Neutrophil (primary cell): ENCODE results near the gene EXT2.

Source experiments
- H3K27ac ChIP-seq: fragments of 200-600 bp; sonication (generic); 2 replicates; pipeline ENCODE4 v1.5.1; 2016; ENCODE audit warnings: mild to moderate bottlenecking, moderate library complexity
- H3K27me3 ChIP-seq: fragments of 200-600 bp; sonication (generic); 2 replicates; pipeline ENCODE4 v1.6.0; 2016; ENCODE audit warnings: mild to moderate bottlenecking
- H3K36me3 ChIP-seq: fragments of 200-600 bp; sonication (generic); 2 replicates; pipeline ENCODE4 v1.5.1; 2017
- H3K4me1 ChIP-seq, 2 experiments: fragments of 200-600 bp in 1 of 2; sonication (generic) in 1 of 2; 1 replicate in 1 of 2; 2 replicates in 1 of 2; pipeline versions ENCODE4 v1.5.1 to v1.6.1; 2013 to 2016; ENCODE audit warnings: low read depth in 1 of 2, low read length in 1 of 2, mild to moderate bottlenecking in 1 of 2, moderate library complexity in 1 of 2; ENCODE audit not compliant: control insufficient read depth in 1 of 2, insufficient read depth in 1 of 2
- H3K4me3 ChIP-seq, 2 experiments: fragments of 200-600 bp in 1 of 2; sonication (generic) in 1 of 2; 1 replicate in 1 of 2; 2 replicates in 1 of 2; pipeline ENCODE4 v1.5.1; 2013 to 2016; ENCODE audit warnings: low read depth in 1 of 2, low read length in 1 of 2, mild to moderate bottlenecking in 1 of 2, moderate library complexity in 1 of 2
- H3K9me3 ChIP-seq: fragments of 200-600 bp; sonication (generic); 2 replicates; pipeline ENCODE4 v1.5.1; 2016
- TF ChIP-seq, protein P1 (sequence below): fragments of 200-600 bp; sonication (generic); IDR thresholded peaks from 2 replicates; pipeline ENCODE4 v1.5.1; 2016; ENCODE audit warnings: antibody characterized with exemption

EXT2 gene

DNA sequence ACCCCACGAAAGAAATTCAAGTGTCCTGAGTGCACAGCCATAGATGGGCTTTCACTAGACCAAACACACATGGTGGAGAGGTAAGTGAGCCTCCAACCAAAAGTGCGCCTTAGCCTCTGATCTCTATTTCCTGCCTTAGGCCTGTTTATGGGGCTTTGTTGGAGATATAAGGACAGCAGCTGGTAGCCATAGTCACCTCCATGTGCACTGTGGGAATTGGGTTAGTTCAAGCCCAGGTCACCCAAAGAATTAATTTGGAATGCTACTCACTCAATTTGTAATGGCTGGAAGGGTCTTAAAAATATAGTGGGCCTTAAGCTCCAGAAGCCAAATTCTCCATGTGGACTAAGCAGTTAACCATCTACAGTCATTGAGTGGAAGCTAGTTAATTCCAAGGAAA, 140.8 kb downstream of the EXT2 start:
- peaks cover 10% of the 10 kb centered on the region for H3K36me3 ChIP-seq
- no peaks in the 10 kb centered on the region for H3K4me1 ChIP-seq
- H3K9me3 ChIP-seq, result no peaks in the 10 kb centered on the region
- no peak overlapping the region for H3K4me3 ChIP-seq
- TF ChIP-seq, protein P1, sequence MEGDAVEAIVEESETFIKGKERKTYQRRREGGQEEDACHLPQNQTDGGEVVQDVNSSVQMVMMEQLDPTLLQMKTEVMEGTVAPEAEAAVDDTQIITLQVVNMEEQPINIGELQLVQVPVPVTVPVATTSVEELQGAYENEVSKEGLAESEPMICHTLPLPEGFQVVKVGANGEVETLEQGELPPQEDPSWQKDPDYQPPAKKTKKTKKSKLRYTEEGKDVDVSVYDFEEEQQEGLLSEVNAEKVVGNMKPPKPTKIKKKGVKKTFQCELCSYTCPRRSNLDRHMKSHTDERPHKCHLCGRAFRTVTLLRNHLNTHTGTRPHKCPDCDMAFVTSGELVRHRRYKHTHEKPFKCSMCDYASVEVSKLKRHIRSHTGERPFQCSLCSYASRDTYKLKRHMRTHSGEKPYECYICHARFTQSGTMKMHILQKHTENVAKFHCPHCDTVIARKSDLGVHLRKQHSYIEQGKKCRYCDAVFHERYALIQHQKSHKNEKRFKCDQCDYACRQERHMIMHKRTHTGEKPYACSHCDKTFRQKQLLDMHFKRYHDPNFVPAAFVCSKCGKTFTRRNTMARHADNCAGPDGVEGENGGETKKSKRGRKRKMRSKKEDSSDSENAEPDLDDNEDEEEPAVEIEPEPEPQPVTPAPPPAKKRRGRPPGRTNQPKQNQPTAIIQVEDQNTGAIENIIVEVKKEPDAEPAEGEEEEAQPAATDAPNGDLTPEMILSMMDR, result no peak
- no peaks in the 10 kb centered on the region for H3K27me3 ChIP-seq
- H3K27ac ChIP-seq, result no peak overlapping the region

DNA sequence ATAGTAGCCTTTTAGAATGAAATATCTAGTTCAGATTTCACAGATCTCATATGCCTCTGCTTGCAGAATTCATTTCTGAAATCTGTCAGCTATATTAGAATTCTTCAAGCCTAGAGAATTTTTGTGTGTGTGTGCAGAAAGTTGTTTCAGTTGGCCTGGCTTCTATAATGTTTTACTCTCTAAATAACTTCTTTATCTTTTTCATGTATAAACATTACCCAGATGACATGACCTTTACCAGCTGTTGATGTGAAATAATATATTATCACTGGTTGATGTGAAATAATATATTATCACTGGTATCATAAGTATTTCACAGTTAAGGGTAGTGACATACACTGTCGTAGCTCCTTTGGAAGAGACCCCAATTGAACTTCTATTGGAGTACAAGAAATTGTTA, 141.7 kb downstream of the EXT2 start:
- no peak overlapping the region for H3K4me3 ChIP-seq
- H3K36me3 ChIP-seq, result peaks cover 10% of the 10 kb centered on the region
- H3K27me3 ChIP-seq, result no peaks in the 10 kb centered on the region
- no peak overlapping the region for H3K27ac ChIP-seq
- H3K9me3 ChIP-seq, result no peaks in the 10 kb centered on the region
- H3K4me1 ChIP-seq, result no peaks in the 10 kb centered on the region
- TF ChIP-seq, protein P1, result no peak

DNA sequence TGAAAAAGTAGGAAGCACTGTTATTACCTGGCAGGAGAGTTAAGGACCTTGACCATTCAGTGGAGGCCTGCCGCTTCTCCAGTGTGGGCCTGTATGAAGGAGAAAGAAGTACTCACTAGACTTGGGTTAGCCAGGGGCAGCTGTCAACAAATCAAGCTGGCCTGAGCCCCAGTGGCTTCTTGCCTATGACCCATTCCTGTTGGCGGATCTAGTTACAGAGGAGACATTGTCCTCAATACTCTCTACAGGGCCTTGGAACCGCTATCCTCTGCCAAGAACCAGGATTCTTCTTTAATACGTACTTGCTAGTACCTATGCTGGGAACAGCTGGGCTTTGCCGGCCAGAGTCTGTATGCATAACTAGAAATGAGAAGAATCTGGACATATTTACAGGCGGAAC, 146.4 kb downstream of the EXT2 start:
- Histone ChIP-seq H3K27me3 (no peaks in the 10 kb centered on the region), H3K4me3 (no peak overlapping the region), H3K9me3 (no peaks in the 10 kb centered on the region), H3K4me1 (no peaks in the 10 kb centered on the region), H3K27ac (no peak overlapping the region), H3K36me3 (peaks cover 9% of the 10 kb centered on the region)
- TF ChIP-seq, protein P1, result no peak

DNA sequence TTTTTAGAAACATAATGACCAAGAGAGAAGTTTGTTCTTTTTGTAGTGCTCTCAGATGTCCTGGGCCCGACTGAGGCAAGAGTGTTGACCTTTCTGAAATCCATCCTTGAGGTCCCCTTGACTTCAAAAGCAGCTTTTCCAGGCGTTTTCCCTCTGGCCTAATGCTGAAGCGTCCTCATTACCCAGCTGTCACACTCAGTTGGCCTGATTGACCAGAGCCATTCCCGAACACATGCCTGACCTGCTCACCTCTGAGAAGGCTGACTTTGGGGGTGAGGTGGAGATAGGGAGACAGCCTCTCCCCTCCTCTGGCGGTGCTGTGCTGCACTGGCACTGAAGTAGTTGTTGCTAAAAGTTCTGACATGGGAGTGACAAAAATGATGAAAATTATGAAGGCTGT, 147.6 kb downstream of the EXT2 start:
- Histone ChIP-seq H3K36me3 (peaks cover 7% of the 10 kb centered on the region), H3K27ac (no peak overlapping the region), H3K27me3 (no peaks in the 10 kb centered on the region), H3K4me1 (no peaks in the 10 kb centered on the region), H3K4me3 (no peak overlapping the region), H3K9me3 (no peaks in the 10 kb centered on the region)
- TF ChIP-seq, protein P1, result no peak

DNA sequence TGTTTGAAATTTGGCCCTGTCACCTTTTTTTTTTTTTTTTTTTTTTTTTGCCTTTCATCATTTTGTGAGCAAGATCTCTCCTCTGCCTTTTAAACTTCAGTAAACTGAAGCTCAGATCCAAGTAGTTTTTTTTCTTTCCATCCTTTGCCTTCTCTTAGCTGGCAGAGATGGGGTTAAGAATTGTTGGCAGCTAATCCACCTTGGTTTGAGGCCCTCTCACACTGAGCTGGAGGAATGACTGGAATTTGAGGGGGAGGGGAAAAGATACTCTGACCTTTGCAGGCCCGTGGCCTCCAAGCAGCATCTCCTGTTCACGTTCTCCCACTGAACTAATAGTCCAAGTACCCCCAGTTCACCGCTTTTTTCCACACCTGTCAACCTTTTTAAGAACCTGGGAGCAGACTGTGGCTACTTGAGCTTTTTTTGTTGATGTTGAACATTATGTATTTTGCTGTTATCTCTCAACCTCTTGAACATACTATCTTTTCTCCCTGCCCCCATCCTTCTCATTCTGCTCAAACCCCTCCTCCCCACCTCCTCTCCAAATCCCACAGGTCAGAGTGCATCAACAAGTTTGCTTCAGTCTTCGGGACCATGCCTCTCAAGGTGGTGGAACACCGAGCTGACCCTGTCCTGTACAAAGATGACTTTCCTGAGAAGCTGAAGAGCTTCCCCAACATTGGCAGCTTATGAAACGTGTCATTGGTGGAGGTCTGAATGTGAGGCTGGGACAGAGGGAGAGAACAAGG, 148.3 kb downstream of the EXT2 start:
- Histone ChIP-seq H3K36me3 (peaks cover 7% of the 10 kb centered on the region), H3K4me3 (no peak overlapping the region), H3K27ac (no peak overlapping the region), H3K27me3 (no peaks in the 10 kb centered on the region), H3K9me3 (no peaks in the 10 kb centered on the region), H3K4me1 (no peaks in the 10 kb centered on the region)
- TF ChIP-seq, protein P1, result no peak
